Calu3 (cell line): ENCODE results near the gene SVEP1. TPM values are rescaled to one million over a fixed set of nuclear protein-coding genes. Genes with fewer than 3 reads are reported as not detected.
A peak's percentile ranks its signal among the peaks of the same experiment; 100 is the strongest.

Source experiments
- BruUV-seq: library from RNA; stranded (reverse); fragments of 400-500 nt; replicated peaks from 2 replicates; lab custom pipeline; 2021; lab: Mats Ljungman, UMichigan
- CTCF ChIA-PET: fragments of 300-600 bp; sonication (Branson Sonifier 250); formaldehyde crosslinking; loops from one replicate; lab custom pipeline; 2022; ENCODE audit warnings: antibody characterized with exemption; lab: Charles Lee
- DNase-seq: peaks from one replicate; pipeline ENCODE4 v3.0.0; 2022
- H3K27ac Mint-ChIP-seq: one replicate; pipeline ENCODE4 v1.8.0; 2022; ENCODE audit warnings: mixed read lengths; ENCODE audit not compliant: unreplicated experiment
- H3K27me3 Mint-ChIP-seq: one replicate; pipeline ENCODE4 v1.8.0; 2022; ENCODE audit warnings: mixed read lengths; ENCODE audit not compliant: unreplicated experiment
- H3K36me3 Mint-ChIP-seq: one replicate; pipeline ENCODE4 v1.8.0; 2022; ENCODE audit warnings: mild to moderate bottlenecking, moderate library complexity, mixed read lengths; ENCODE audit not compliant: insufficient read depth, unreplicated experiment
- H3K4me1 Mint-ChIP-seq: one replicate; pipeline ENCODE4 v1.8.0; 2022; ENCODE audit warnings: mild to moderate bottlenecking, low read depth, mixed read lengths; ENCODE audit not compliant: unreplicated experiment
- H3K4me3 Mint-ChIP-seq: one replicate; pipeline ENCODE4 v1.8.0; 2022; ENCODE audit warnings: mild to moderate bottlenecking, low read depth, moderate library complexity, mixed read lengths; ENCODE audit not compliant: unreplicated experiment
- H3K9me3 Mint-ChIP-seq: one replicate; pipeline ENCODE4 v1.8.0; 2022; ENCODE audit warnings: low read depth, mixed read lengths; ENCODE audit not compliant: unreplicated experiment
- CTCF ChIP-seq: fragments of 200-600 bp; IDR thresholded peaks from one replicate; pipeline ENCODE4 v1.8.0; 2022; ENCODE audit warnings: antibody characterized with exemption; ENCODE audit not compliant: unreplicated experiment
- intact Hi-C: fragments of 100-400 bp; cut with micrococcal nuclease; formaldehyde crosslinking; loops from one replicate; pipeline ENCODE4 v1.10.0; 2022; ENCODE audit not compliant: unreplicated experiment
- total RNA-seq: library from RNA; stranded (reverse); gene quantifications from 2 replicates; pipeline ENCODE4 v1.2.3, GENCODE V29; 2022

SVEP1 gene
- total RNA-seq, 1 experiment from 2014 or later: 0.35 TPM

GRCh38 chr9:110559869-110560268 is 19.7 kb downstream of the SVEP1 start:
- H3K4me3 Mint-ChIP-seq: no peak overlapping the region
- H3K27me3 Mint-ChIP-seq: no peaks in the 10 kb centered on the region
- CTCF ChIA-PET: no interaction called here
- no peaks in the 10 kb centered on the region for H3K36me3 Mint-ChIP-seq
- H3K27ac Mint-ChIP-seq: no peak overlapping the region
- no TSS peak for BruUV-seq
- no peaks in the 10 kb centered on the region for H3K9me3 Mint-ChIP-seq
- peaks cover 8% of the 10 kb centered on the region for H3K4me1 Mint-ChIP-seq
- no peak for TF ChIP-seq CTCF
- no peak for DNase-seq
- intact Hi-C loops: no loop called here

DNA sequence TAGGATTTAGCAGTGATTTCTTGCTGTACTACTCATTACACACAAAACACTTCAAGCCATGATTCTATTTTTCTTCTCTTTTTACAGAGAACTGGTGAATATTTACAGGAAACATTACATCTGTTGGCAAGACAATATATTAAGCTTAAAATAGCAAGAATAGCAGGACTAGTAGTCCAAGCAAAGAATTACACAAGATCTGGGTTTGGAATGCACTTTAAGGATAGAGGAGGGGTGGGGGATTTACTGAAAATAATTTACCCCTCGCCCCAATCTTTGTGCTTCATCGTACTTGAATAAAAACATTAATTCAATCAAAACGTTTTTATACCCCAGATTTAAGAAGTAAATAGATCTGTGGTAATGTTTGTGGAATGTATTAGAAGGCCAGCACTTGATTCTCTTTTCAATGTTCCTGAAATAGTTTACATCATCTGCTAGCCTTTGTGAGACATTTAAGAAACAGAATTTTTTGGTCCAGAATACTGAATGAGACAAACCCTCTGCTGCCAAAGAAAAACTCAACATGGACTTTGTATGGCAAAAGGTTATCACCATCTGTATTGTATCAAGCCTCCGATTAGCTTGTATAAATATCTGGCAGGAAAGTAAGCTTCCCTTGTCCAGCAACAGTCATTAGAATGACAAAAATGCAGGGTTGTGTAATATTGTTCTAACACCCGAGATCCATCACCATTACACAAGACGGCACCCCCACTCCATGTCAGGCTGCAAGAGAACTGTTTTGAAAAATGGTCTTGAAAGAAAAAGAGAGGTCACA is 23.8 kb downstream of the SVEP1 start:
- Mint-ChIP-seq H3K27ac (no peak overlapping the region), H3K4me1 (peaks cover 8% of the 10 kb centered on the region), H3K9me3 (no peaks in the 10 kb centered on the region), H3K36me3 (no peaks in the 10 kb centered on the region), H3K4me3 (no peak overlapping the region), H3K27me3 (no peaks in the 10 kb centered on the region)
- BruUV-seq: no TSS peak
- no peak for TF ChIP-seq CTCF
- DNase-seq: no peak
- CTCF ChIA-PET: no interaction called here
- intact Hi-C loops: no loop called here

DNA sequence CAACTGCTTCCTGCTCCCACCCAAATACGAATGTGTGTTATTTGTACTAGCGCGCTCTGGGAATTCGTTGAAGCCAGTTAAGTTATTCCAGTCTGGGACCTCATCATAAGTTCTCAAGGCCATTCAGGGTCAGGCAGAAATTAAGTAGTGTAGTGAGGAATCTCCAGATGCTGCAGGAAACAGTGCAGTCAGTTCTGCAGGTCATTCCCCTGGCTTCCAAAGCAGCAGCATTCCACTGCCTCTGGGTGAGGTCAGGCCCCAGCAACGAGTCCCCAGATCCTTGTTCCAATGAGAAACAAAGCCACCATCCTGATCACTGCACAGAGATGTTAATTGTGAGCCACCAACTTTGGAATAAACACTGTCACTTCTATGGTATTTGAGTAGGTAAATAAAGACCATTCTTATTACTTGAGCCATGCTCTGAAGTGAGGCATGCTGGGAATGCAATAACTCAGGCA is 33.1 kb downstream of the SVEP1 start:
- CTCF ChIA-PET: no interaction called here
- TF ChIP-seq CTCF: no peak
- peak; percentile 17 for DNase-seq

DNA sequence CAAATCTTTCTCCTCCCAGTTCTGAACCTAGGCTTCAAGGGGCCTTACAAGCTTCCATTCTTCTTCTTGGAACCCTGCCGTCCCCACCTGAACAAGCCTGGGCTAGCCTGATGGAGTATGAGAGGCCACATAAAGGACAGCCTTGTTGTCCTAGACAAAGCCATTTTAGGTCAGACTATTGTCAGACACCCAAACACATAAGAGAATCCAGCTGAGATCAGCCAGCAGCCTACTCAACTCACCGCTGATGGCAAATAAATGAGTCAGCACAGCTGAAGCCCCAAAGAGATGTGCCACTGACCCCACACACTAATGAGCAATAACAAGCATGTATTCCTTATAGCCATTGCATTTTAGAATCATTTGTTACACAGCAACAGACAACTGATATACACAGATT is 33.8 kb downstream of the SVEP1 start:
- Mint-ChIP-seq H3K36me3 (no peaks in the 10 kb centered on the region), H3K27ac (no peak overlapping the region), H3K9me3 (no peaks in the 10 kb centered on the region), H3K4me3 (no peak overlapping the region), H3K4me1 (no peaks in the 10 kb centered on the region), H3K27me3 (no peaks in the 10 kb centered on the region)
- BruUV-seq: no TSS peak
- no peak for DNase-seq
- intact Hi-C loops: no loop called here
- CTCF ChIA-PET: no interaction called here
- TF ChIP-seq CTCF: no peak

More for the DNA sequence above, 33.1 kb downstream of the SVEP1 start:
- intact Hi-C loops: no loop called here
- no TSS peak for BruUV-seq
- no peak overlapping the region for H3K4me3 Mint-ChIP-seq
- no peaks in the 10 kb centered on the region for H3K27me3 Mint-ChIP-seq
- no peaks in the 10 kb centered on the region for H3K4me1 Mint-ChIP-seq
- no peak overlapping the region for H3K27ac Mint-ChIP-seq
- H3K9me3 Mint-ChIP-seq: no peaks in the 10 kb centered on the region
- H3K36me3 Mint-ChIP-seq: no peaks in the 10 kb centered on the region
